COR-L47 (cell line): ENCODE data around the gene PTGFRN.
"Not testable (repeated sequence)": the region's sequence is repeated elsewhere in the genome, so short reads cannot be mapped to it uniquely, and the experiment has no call there.

Source experiments
- DNase-seq: peaks from one replicate; lab custom pipeline; 2025; lab: John Stamatoyannopoulos, UW

The PTGFRN gene

GRCh38 chr1:116916533-116917445, 7.1 kb downstream of the PTGFRN start:
- DNase-seq = no peak

GRCh38 chr1:116918714-116919357, 9.1 kb downstream of the PTGFRN start:
- DNase-seq = no peak

- DNase-seq = no peak
Measured at GRCh38 chr1:116919802-116920201, 10.1 kb downstream of the PTGFRN start.

GRCh38 chr1:116920211-116920610, 10.5 kb downstream of the PTGFRN start:
- DNase-seq = no peak

- DNase-seq = no peak
Measured at GRCh38 chr1:116921301-116921885, 11.7 kb downstream of the PTGFRN start.

- DNase-seq = no peak
Measured at GRCh38 chr1:116921937-116922336, 12.2 kb downstream of the PTGFRN start.

- DNase-seq = no peak
Measured at GRCh38 chr1:116923421-116923820, 13.7 kb downstream of the PTGFRN start.

GRCh38 chr1:116927049-116927798, 17.5 kb downstream of the PTGFRN start:
- no peak for DNase-seq

GRCh38 chr1:116929961-116930592, 20.4 kb downstream of the PTGFRN start:
- no peak for DNase-seq

GRCh38 chr1:116931016-116931918, 21.6 kb downstream of the PTGFRN start:
- DNase-seq = no peak

GRCh38 chr1:116933606-116934515, 24.1 kb downstream of the PTGFRN start:
- DNase-seq = no peak

GRCh38 chr1:116934586-116935207, 25.0 kb downstream of the PTGFRN start:
- DNase-seq = no peak

GRCh38 chr1:116938216-116938615, 28.5 kb downstream of the PTGFRN start:
- DNase-seq = no peak

- DNase-seq = not testable (repeated sequence)
Measured at GRCh38 chr1:116939780-116940543, 30.2 kb downstream of the PTGFRN start.

- DNase-seq = no peak
Measured at GRCh38 chr1:116940814-116941599, 31.3 kb downstream of the PTGFRN start.

- no peak for DNase-seq
Measured at GRCh38 chr1:116941670-116942069, 32.0 kb downstream of the PTGFRN start.

- DNase-seq = no peak
Measured at GRCh38 chr1:116942344-116942743, 32.6 kb downstream of the PTGFRN start.

- no peak for DNase-seq
Measured at GRCh38 chr1:116943438-116943837, 33.7 kb downstream of the PTGFRN start.
